ENCODE data around the gene SUPT3H. TPM values are rescaled to one million over a fixed set of nuclear protein-coding genes. Genes with fewer than 3 reads are reported as not detected.

Gene SUPT3H
- total RNA-seq, 1 experiment from 2014 or later, result 6.4 TPM

- no peak for DNase-seq (ENCODE audit: low read depth, low spot score)
- in situ Hi-C loops (cut with HindIII; ENCODE audit: low pct_unique_long_range_greater_than_20kb, low sequenced_read_pairs), result no loop called here
Measured at GRCh38 chr6:45116714-45117410, 260.9 kb downstream of the SUPT3H start.

GRCh38 chr6:45115696-45116095, 262.0 kb downstream of the SUPT3H start:
- DNase-seq (ENCODE audit: low read depth, low spot score), result no peak
- in situ Hi-C loops (cut with HindIII; ENCODE audit: low pct_unique_long_range_greater_than_20kb, low sequenced_read_pairs), result no loop called here

- in situ Hi-C loops (cut with HindIII; ENCODE audit: low pct_unique_long_range_greater_than_20kb, low sequenced_read_pairs), result no loop called here
- DNase-seq (ENCODE audit: low read depth, low spot score), result no peak
Measured at GRCh38 chr6:45112711-45113110, 265.0 kb downstream of the SUPT3H start.

- in situ Hi-C loops (cut with HindIII; ENCODE audit: low pct_unique_long_range_greater_than_20kb, low sequenced_read_pairs), result no loop called here
- DNase-seq (ENCODE audit: low read depth, low spot score), result no peak
Measured at GRCh38 chr6:45109551-45109950, 268.2 kb downstream of the SUPT3H start.

- DNase-seq (ENCODE audit: low read depth, low spot score), result no peak
- in situ Hi-C loops (cut with HindIII; ENCODE audit: low pct_unique_long_range_greater_than_20kb, low sequenced_read_pairs), result no loop called here
Measured at GRCh38 chr6:45105170-45105820, 272.4 kb downstream of the SUPT3H start.

- DNase-seq (ENCODE audit: low read depth, low spot score), result no peak
- in situ Hi-C loops (cut with HindIII; ENCODE audit: low pct_unique_long_range_greater_than_20kb, low sequenced_read_pairs), result no loop called here
Measured at GRCh38 chr6:45104429-45104828, 273.3 kb downstream of the SUPT3H start.

GRCh38 chr6:45098256-45098655, 279.5 kb downstream of the SUPT3H start:
- DNase-seq (ENCODE audit: low read depth, low spot score), result no peak
- in situ Hi-C loops (cut with HindIII; ENCODE audit: low pct_unique_long_range_greater_than_20kb, low sequenced_read_pairs), result no loop called here

- no peak for DNase-seq (ENCODE audit: low read depth, low spot score)
- in situ Hi-C loops (cut with HindIII; ENCODE audit: low pct_unique_long_range_greater_than_20kb, low sequenced_read_pairs), result no loop called here
Measured at GRCh38 chr6:45094831-45095230, 282.9 kb downstream of the SUPT3H start.

- DNase-seq (ENCODE audit: low read depth, low spot score), result no peak
- in situ Hi-C loops (cut with HindIII; ENCODE audit: low pct_unique_long_range_greater_than_20kb, low sequenced_read_pairs), result no loop called here
Measured at GRCh38 chr6:45092135-45092534, 285.6 kb downstream of the SUPT3H start.

- no peak for DNase-seq (ENCODE audit: low read depth, low spot score)
- in situ Hi-C loops (cut with HindIII; ENCODE audit: low pct_unique_long_range_greater_than_20kb, low sequenced_read_pairs), result no loop called here
Measured at GRCh38 chr6:45086360-45087084, 291.2 kb downstream of the SUPT3H start.

GRCh38 chr6:45084257-45084656, 293.5 kb downstream of the SUPT3H start:
- in situ Hi-C loops (cut with HindIII; ENCODE audit: low pct_unique_long_range_greater_than_20kb, low sequenced_read_pairs), result no loop called here
- no peak for DNase-seq (ENCODE audit: low read depth, low spot score)

GRCh38 chr6:45082091-45082490, 295.6 kb downstream of the SUPT3H start:
- in situ Hi-C loops (cut with HindIII; ENCODE audit: low pct_unique_long_range_greater_than_20kb, low sequenced_read_pairs), result no loop called here
- DNase-seq (ENCODE audit: low read depth, low spot score), result no peak

- no peak for DNase-seq (ENCODE audit: low read depth, low spot score)
- in situ Hi-C loops (cut with HindIII; ENCODE audit: low pct_unique_long_range_greater_than_20kb, low sequenced_read_pairs), result no loop called here
Measured at GRCh38 chr6:45081634-45082033, 296.1 kb downstream of the SUPT3H start.

- in situ Hi-C loops (cut with HindIII; ENCODE audit: low pct_unique_long_range_greater_than_20kb, low sequenced_read_pairs), result no loop called here
- no peak for DNase-seq (ENCODE audit: low read depth, low spot score)
Measured at GRCh38 chr6:45078432-45078831, 299.3 kb downstream of the SUPT3H start.

GRCh38 chr6:45076217-45076930, 301.4 kb downstream of the SUPT3H start:
- in situ Hi-C loops (cut with HindIII; ENCODE audit: low pct_unique_long_range_greater_than_20kb, low sequenced_read_pairs), result no loop called here
- no peak for DNase-seq (ENCODE audit: low read depth, low spot score)

- in situ Hi-C loops (cut with HindIII; ENCODE audit: low pct_unique_long_range_greater_than_20kb, low sequenced_read_pairs), result no loop called here
- DNase-seq (ENCODE audit: low read depth, low spot score), result no peak
Measured at GRCh38 chr6:45075246-45075645, 302.5 kb downstream of the SUPT3H start.

GRCh38 chr6:45074439-45074838, 303.3 kb downstream of the SUPT3H start:
- in situ Hi-C loops (cut with HindIII; ENCODE audit: low pct_unique_long_range_greater_than_20kb, low sequenced_read_pairs), result no loop called here

GRCh38 chr6:45073771-45074170, 304.0 kb downstream of the SUPT3H start:
- in situ Hi-C loops (cut with HindIII; ENCODE audit: low pct_unique_long_range_greater_than_20kb, low sequenced_read_pairs), result no loop called here
- DNase-seq (ENCODE audit: low read depth, low spot score), result no peak

More at GRCh38 chr6:45074439-45074838, 303.3 kb downstream of the SUPT3H start:
- DNase-seq (ENCODE audit: low read depth, low spot score), result no peak
